ENCODE measurements around the gene CSRP2.

GRCh38 chr12:76883811-76884210 lies 5.0 kb upstream of the CSRP2 start:
- TF ChIP-seq CTCF (IDR thresholded peaks at IDR 0.05) (no peak), POLR2AphosphoS5 (IDR thresholded peaks at IDR 0.05) (no peak)

All from transverse colon (tissue), 4 donors.